Esophagus (tissue), 2 donors: ENCODE data around the gene C19orf73. TPM values are rescaled to one million over a fixed set of nuclear protein-coding genes. Genes with fewer than 3 reads are reported as not detected.
"Not testable (repeated sequence)": the region's sequence is repeated elsewhere in the genome, so short reads cannot be mapped to it uniquely, and the experiment has no call there.

Experiments
- H3K27ac ChIP-seq, 2 donors: one replicate each; pipeline ENCODE4 v1.5.1; 2013; ENCODE audit warnings: low read depth in 2 of 2, mild to moderate bottlenecking in 2 of 2, inconsistent platforms in 1 of 2, low read length in 1 of 2, moderate library complexity in 1 of 2
- H3K27me3 ChIP-seq, 2 donors: one replicate each; pipeline ENCODE4 v1.6.1; 2013; ENCODE audit warnings: low read length in 2 of 2, control low read depth in 1 of 2, mild to moderate bottlenecking in 1 of 2; ENCODE audit not compliant: insufficient read depth in 2 of 2, control insufficient read depth in 1 of 2
- H3K36me3 ChIP-seq, 2 donors: one replicate each; pipeline ENCODE4 v1.6.1; 2013; ENCODE audit warnings: low read length in 1 of 2; ENCODE audit not compliant: control insufficient read depth in 2 of 2, insufficient read depth in 2 of 2
- H3K4me1 ChIP-seq, 2 donors: one replicate each; pipeline ENCODE4 v1.6.1; 2013; ENCODE audit warnings: low read length in 1 of 2; ENCODE audit not compliant: control insufficient read depth in 2 of 2, insufficient read depth in 2 of 2
- H3K4me3 ChIP-seq, 2 donors: one replicate each; pipeline ENCODE4 v1.5.1; 2013; ENCODE audit warnings: low read length in 2 of 2, mild to moderate bottlenecking in 2 of 2, low read depth in 1 of 2, moderate library complexity in 1 of 2
- H3K9me3 ChIP-seq, 2 donors: one replicate each; pipeline ENCODE4 v1.6.1; 2013; ENCODE audit warnings: mild to moderate bottlenecking in 2 of 2, low read depth in 1 of 2, low read length in 1 of 2, moderate library complexity in 1 of 2; ENCODE audit not compliant: control insufficient read depth in 2 of 2, insufficient read depth in 1 of 2
- WGBS, 2 donors: extraction: QIAGEN DNeasy Blood & Tissue Kit; methylation state at CpG; one replicate each; pipeline ENCODE4 v1.1.7; 2013; 5-methylcytosine and 5-hydroxymethylcytosine counted together
- polyA plus RNA-seq, 2 donors: library from polyadenylated mRNA; stranded (reverse); fragments of 200-250 nt; gene quantifications; one replicate each; pipeline ENCODE4 v1.2.3, GENCODE V29; 2013
- donor health status: healthy with polysubstance abuse.
- donor health status: Bipolar disorder and iron deficiency.

C19orf73 gene
- polyA plus RNA-seq, 2 donors: 2.3 to 5.4 TPM

GRCh38 chr19:49135686-49136085 lies 16.7 kb upstream of the C19orf73 start:
- no peaks in the 10 kb centered on the region for H3K27me3 ChIP-seq
- peaks cover 4 to 7% of the 10 kb centered on the region in 2 donors for H3K4me1 ChIP-seq
- WGBS, 2 donors: 83 to 87% methylated on average over 5 of the region's 5 CpGs
- H3K27ac ChIP-seq: peak overlapping the region; percentile 56 to 59
- H3K9me3 ChIP-seq: no peaks in the 10 kb centered on the region
- H3K4me3 ChIP-seq: no peak overlapping the region
- H3K36me3 ChIP-seq: no peaks in the 10 kb centered on the region

GRCh38 chr19:49133621-49134454 lies 14.9 kb upstream of the C19orf73 start:
- peak overlapping the region; percentile 11 to 54 for H3K27ac ChIP-seq
- peaks cover 4 to 7% of the 10 kb centered on the region in 2 donors for H3K4me1 ChIP-seq
- H3K9me3 ChIP-seq: no peaks in the 10 kb centered on the region
- peak overlapping the region in 1 of 2 donors; percentile 26 for H3K4me3 ChIP-seq
- peaks cover 0 to 6% of the 10 kb centered on the region in 2 donors for H3K36me3 ChIP-seq
- H3K27me3 ChIP-seq: no peaks in the 10 kb centered on the region
- WGBS, 2 donors: 37 to 54% methylated on average over 42 of the region's 42 CpGs

GRCh38 chr19:49132974-49133609 lies 14.1 kb upstream of the C19orf73 start:
- 24 to 29% methylated on average over 45 to 49 of the region's 49 CpGs for WGBS, 2 donors
- Histone ChIP-seq H3K9me3 (no peaks in the 10 kb centered on the region), H3K27me3 (no peaks in the 10 kb centered on the region), H3K27ac (peak overlapping the region; percentile 11 to 63), H3K4me1 (peaks cover 6 to 11% of the 10 kb centered on the region in 2 donors), H3K4me3 (peak overlapping the region; percentile 16 to 26), H3K36me3 (peaks cover 0 to 6% of the 10 kb centered on the region in 2 donors)

GRCh38 chr19:49130325-49130724 lies 11.4 kb upstream of the C19orf73 start:
- Histone ChIP-seq H3K4me3 (no peak overlapping the region), H3K27ac (no peak overlapping the region), H3K27me3 (no peaks in the 10 kb centered on the region), H3K9me3 (no peaks in the 10 kb centered on the region), H3K36me3 (peaks cover 0 to 6% of the 10 kb centered on the region in 2 donors), H3K4me1 (peaks cover 3 to 10% of the 10 kb centered on the region in 2 donors)
- WGBS, 2 donors: 86 to 94% methylated on average over 24 of the region's 24 CpGs

- Histone ChIP-seq H3K27me3 (no peaks in the 10 kb centered on the region), H3K4me1 (peaks cover 3 to 13% of the 10 kb centered on the region in 2 donors), H3K27ac (no peak overlapping the region), H3K9me3 (no peaks in the 10 kb centered on the region), H3K36me3 (peaks cover 0 to 6% of the 10 kb centered on the region in 2 donors), H3K4me3 (no peak overlapping the region)
- 54 to 66% methylated on average over 16 of the region's 16 CpGs for WGBS, 2 donors
Measured at GRCh38 chr19:49129238-49129583, 10.3 kb upstream of the C19orf73 start.

- peaks cover 0 to 6% of the 10 kb centered on the region in 2 donors for H3K36me3 ChIP-seq
- peaks cover 3 to 13% of the 10 kb centered on the region in 2 donors for H3K4me1 ChIP-seq
- WGBS, 2 donors: 51 to 66% methylated on average over 15 of the region's 15 CpGs
- peak overlapping the region in 1 of 2 donors; percentile 45 for H3K27ac ChIP-seq
- H3K27me3 ChIP-seq: no peaks in the 10 kb centered on the region
- no peak overlapping the region for H3K4me3 ChIP-seq
- H3K9me3 ChIP-seq: no peaks in the 10 kb centered on the region
Measured at GRCh38 chr19:49128545-49129237, 9.7 kb upstream of the C19orf73 start.

GRCh38 chr19:49127674-49128544 lies 9.0 kb upstream of the C19orf73 start:
- 4% methylated on average over 56 to 63 of the region's 63 CpGs for WGBS, 2 donors
- Histone ChIP-seq H3K27ac (peak overlapping the region; percentile 80 to 87), H3K4me1 (peaks cover 3 to 13% of the 10 kb centered on the region in 2 donors), H3K36me3 (peaks cover 0 to 6% of the 10 kb centered on the region in 2 donors), H3K9me3 (no peaks in the 10 kb centered on the region), H3K27me3 (no peaks in the 10 kb centered on the region), H3K4me3 (peak overlapping the region in 1 of 2 donors; percentile 31)

- H3K27me3 ChIP-seq, H3K9me3 ChIP-seq, H3K27ac ChIP-seq, H3K4me3 ChIP-seq, H3K36me3 ChIP-seq: not testable (repeated sequence)
- WGBS, 2 donors: 96 to 99% methylated on average over 12 of the region's 12 CpGs
- peaks cover 3 to 11% of the 10 kb centered on the region in 2 donors for H3K4me1 ChIP-seq
Measured at GRCh38 chr19:49127225-49127624, 8.3 kb upstream of the C19orf73 start.

- WGBS, 2 donors: 81% methylated on average over 4 of the region's 4 CpGs
Measured at GRCh38 chr19:49126575-49126974, 7.6 kb upstream of the C19orf73 start.

More at GRCh38 chr19:49126575-49126974, 7.6 kb upstream of the C19orf73 start:
- no peak overlapping the region for H3K27ac ChIP-seq
- no peak overlapping the region for H3K4me3 ChIP-seq
- peaks cover 3 to 11% of the 10 kb centered on the region in 2 donors for H3K4me1 ChIP-seq
- H3K27me3 ChIP-seq: no peaks in the 10 kb centered on the region
- peaks cover 0 to 6% of the 10 kb centered on the region in 2 donors for H3K36me3 ChIP-seq
- no peaks in the 10 kb centered on the region for H3K9me3 ChIP-seq
